ENCODE measurements around the gene PXN. TPM values are rescaled to one million over a fixed set of nuclear protein-coding genes. Genes with fewer than 3 reads are reported as not detected.

The PXN gene
- total and polyA plus RNA-seq, 2 of the 13 experiments (the other 11 are each of a cell fraction or from before 2014, with no cell fraction given): 13.6 to 14.2 TPM

DNA sequence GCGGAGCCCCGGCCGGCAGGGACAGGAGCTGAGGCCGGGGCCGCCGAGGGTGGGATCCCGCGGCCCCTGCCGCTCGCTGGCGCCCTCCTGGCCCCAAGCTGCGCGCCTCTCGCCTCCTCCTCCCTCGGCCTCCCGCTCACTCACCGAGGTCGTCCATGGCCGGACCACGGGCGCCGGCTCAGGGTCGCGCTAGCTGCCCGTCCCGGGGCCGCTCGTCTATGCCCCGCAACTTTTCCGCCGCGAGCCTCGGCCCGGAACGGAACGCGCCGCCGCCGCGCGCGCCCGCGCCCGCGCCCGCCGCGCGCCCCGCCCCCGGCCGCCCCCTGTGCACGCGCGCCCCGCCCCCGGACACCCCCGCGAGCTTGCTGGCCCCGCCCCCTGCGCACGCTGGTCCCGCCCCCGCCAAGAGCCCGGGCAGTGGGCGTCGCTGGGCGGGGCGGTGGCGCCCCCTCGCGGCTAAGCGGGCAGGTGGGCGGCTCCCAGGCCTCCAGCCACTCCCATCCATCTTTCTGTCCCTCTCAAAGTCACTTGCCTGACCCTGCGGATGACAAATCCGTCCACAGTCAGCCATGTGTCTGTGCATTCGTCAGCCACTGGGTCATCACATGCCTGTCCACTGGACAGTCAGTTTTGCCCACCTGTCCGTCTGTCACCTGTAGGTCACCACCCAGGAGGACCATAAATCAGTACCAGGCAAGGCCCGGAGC is at the start of gene PXN (continued):
- TF ChIP-seq, protein P1, sequence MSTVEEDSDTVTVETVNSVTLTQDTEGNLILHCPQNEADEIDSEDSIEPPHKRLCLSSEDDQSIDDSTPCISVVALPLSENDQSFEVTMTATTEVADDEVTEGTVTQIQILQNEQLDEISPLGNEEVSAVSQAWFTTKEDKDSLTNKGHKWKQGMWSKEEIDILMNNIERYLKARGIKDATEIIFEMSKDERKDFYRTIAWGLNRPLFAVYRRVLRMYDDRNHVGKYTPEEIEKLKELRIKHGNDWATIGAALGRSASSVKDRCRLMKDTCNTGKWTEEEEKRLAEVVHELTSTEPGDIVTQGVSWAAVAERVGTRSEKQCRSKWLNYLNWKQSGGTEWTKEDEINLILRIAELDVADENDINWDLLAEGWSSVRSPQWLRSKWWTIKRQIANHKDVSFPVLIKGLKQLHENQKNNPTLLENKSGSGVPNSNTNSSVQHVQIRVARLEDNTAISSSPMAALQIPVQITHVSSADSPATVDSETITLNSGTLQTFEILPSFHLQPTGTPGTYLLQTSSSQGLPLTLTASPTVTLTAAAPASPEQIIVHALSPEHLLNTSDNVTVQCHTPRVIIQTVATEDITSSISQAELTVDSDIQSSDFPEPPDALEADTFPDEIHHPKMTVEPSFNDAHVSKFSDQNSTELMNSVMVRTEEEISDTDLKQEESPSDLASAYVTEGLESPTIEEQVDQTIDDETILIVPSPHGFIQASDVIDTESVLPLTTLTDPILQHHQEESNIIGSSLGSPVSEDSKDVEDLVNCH (CRISPR knock-in tag; IDR thresholded peaks at IDR 0.05): no peak
- TF ChIP-seq MZF1 (CRISPR knock-in tag; IDR thresholded peaks at IDR 0.05; ENCODE audit: borderline replicate concordance) (no peak), ZNF34 (CRISPR knock-in tag; IDR thresholded peaks at IDR 0.05; ENCODE audit: borderline replicate concordance) (0 out of 2 replicates have a peak, but pooled peaks have one; percentile 36), ZNF879 (CRISPR knock-in tag; IDR thresholded peaks at IDR 0.05) (no peak), EZH2 (conservative IDR thresholded peaks at IDR 0.05; ENCODE audit: low read depth, low read length) (no peak), SMAD3 (CRISPR knock-in tag; IDR thresholded peaks at IDR 0.05) (peak; percentile 56; the same call in 1 of the 2 replicates), YEATS4 (CRISPR knock-in tag; IDR thresholded peaks at IDR 0.05; ENCODE audit: borderline replicate concordance) (no peak), ZFP1 (CRISPR knock-in tag; IDR thresholded peaks at IDR 0.05) (no peak), ZNF556 (CRISPR knock-in tag; IDR thresholded peaks at IDR 0.05; ENCODE audit: borderline replicate concordance) (peak; percentile 50; the same call in 1 of the 2 replicates), GATAD1 (CRISPR knock-in tag; IDR thresholded peaks at IDR 0.05) (0 out of 2 replicates have a peak, but pooled peaks have one; percentile 20), ATF7-NPFF (CRISPR knock-in tag; IDR thresholded peaks at IDR 0.05; ENCODE audit: low read depth) (no peak), ZNF3 (CRISPR knock-in tag; IDR thresholded peaks at IDR 0.05) (no peak), FIP1L1 (IDR thresholded peaks at IDR 0.05; ENCODE audit: borderline replicate concordance, insufficient read depth, low read depth, low read length) (no peak), KAT8 (CRISPR knock-in tag; IDR thresholded peaks at IDR 0.05) (peak; percentile 43; the same call in 1 of the 2 replicates), ZNF672 (CRISPR knock-in tag; IDR thresholded peaks at IDR 0.05) (no peak), ARNT (IDR thresholded peaks at IDR 0.05) (no peak), NR2F2 (IDR thresholded peaks at IDR 0.05; ENCODE audit: borderline replicate concordance, low read depth) (no peak), JARID2 (CRISPR knock-in tag; IDR thresholded peaks at IDR 0.05; ENCODE audit: insufficient replicate concordance) (no peak)
- TF ChIP-seq, protein P2, sequence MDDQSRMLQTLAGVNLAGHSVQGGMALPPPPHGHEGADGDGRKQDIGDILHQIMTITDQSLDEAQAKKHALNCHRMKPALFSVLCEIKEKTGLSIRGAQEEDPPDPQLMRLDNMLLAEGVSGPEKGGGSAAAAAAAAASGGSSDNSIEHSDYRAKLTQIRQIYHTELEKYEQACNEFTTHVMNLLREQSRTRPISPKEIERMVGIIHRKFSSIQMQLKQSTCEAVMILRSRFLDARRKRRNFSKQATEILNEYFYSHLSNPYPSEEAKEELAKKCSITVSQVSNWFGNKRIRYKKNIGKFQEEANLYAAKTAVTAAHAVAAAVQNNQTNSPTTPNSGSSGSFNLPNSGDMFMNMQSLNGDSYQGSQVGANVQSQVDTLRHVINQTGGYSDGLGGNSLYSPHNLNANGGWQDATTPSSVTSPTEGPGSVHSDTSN (CRISPR knock-in tag; IDR thresholded peaks at IDR 0.05; ENCODE audit: borderline replicate concordance): no peak
- TF ChIP-seq, protein P3, sequence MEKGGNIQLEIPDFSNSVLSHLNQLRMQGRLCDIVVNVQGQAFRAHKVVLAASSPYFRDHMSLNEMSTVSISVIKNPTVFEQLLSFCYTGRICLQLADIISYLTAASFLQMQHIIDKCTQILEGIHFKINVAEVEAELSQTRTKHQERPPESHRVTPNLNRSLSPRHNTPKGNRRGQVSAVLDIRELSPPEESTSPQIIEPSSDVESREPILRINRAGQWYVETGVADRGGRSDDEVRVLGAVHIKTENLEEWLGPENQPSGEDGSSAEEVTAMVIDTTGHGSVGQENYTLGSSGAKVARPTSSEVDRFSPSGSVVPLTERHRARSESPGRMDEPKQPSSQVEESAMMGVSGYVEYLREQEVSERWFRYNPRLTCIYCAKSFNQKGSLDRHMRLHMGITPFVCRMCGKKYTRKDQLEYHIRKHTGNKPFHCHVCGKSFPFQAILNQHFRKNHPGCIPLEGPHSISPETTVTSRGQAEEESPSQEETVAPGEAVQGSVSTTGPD (CRISPR knock-in tag; IDR thresholded peaks at IDR 0.05): no peak
- TF ChIP-seq, protein P4, sequence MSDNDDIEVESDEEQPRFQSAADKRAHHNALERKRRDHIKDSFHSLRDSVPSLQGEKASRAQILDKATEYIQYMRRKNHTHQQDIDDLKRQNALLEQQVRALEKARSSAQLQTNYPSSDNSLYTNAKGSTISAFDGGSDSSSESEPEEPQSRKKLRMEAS (IDR thresholded peaks at IDR 0.05): peak; percentile 83; the same call in 1 of the 2 replicates
- TF ChIP-seq, protein P5, sequence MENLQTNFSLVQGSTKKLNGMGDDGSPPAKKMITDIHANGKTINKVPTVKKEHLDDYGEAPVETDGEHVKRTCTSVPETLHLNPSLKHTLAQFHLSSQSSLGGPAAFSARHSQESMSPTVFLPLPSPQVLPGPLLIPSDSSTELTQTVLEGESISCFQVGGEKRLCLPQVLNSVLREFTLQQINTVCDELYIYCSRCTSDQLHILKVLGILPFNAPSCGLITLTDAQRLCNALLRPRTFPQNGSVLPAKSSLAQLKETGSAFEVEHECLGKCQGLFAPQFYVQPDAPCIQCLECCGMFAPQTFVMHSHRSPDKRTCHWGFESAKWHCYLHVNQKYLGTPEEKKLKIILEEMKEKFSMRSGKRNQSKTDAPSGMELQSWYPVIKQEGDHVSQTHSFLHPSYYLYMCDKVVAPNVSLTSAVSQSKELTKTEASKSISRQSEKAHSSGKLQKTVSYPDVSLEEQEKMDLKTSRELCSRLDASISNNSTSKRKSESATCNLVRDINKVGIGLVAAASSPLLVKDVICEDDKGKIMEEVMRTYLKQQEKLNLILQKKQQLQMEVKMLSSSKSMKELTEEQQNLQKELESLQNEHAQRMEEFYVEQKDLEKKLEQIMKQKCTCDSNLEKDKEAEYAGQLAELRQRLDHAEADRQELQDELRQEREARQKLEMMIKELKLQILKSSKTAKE (CRISPR knock-in tag; IDR thresholded peaks at IDR 0.05; ENCODE audit: borderline replicate concordance): no peak
- TF ChIP-seq, protein P6, sequence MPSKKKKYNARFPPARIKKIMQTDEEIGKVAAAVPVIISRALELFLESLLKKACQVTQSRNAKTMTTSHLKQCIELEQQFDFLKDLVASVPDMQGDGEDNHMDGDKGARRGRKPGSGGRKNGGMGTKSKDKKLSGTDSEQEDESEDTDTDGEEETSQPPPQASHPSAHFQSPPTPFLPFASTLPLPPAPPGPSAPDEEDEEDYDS (CRISPR knock-in tag; IDR thresholded peaks at IDR 0.05): no peak

Data from HepG2 (cell line).